Gastrocnemius medialis (tissue), 4 donors: ENCODE data around the gene DEFB119. TPM values are rescaled to one million over a fixed set of nuclear protein-coding genes. Genes with fewer than 3 reads are reported as not detected.

Experiments
- ATAC-seq, 2 donors: fragments of 150-250 bp; one replicate each; pipeline ENCODE4 v1.9.1; 2016
- DNase-seq, 2 donors: peaks; one replicate each; pipeline ENCODE4 v3.0.0-alpha.2; 2019
- H3K27ac ChIP-seq, 4 donors: fragments of 200-600 bp; sonication (generic); 1 replicate in 1 of 4; 2 replicates in 3 of 4; pipeline ENCODE4 v1.5.1; 2016 to 2018; ENCODE audit warnings: mild to moderate bottlenecking in 2 of 4, moderate library complexity in 1 of 4
- H3K27me3 ChIP-seq, 3 donors: fragments of 200-600 bp; sonication (generic) in 2 of 3; 1 replicate in 1 of 3; 2 replicates in 2 of 3; pipeline versions ENCODE4 v1.5.1 to v1.6.0; 2016 to 2019; ENCODE audit warnings: mild to moderate bottlenecking in 1 of 3, moderate library complexity in 1 of 3
- H3K36me3 ChIP-seq, 2 donors: fragments of 200-600 bp; sonication (generic) in 1 of 2; one replicate each; pipeline ENCODE4 v1.5.1; 2017 to 2018
- H3K4me1 ChIP-seq, 2 donors: fragments of 200-600 bp; sonication (generic) in 1 of 2; one replicate each; pipeline ENCODE4 v1.5.1; 2016 to 2017; ENCODE audit warnings: mild to moderate bottlenecking in 2 of 2
- H3K4me3 ChIP-seq, 4 donors: fragments of 200-600 bp; sonication (generic) in 3 of 4; 1 replicate in 1 of 4; 2 replicates in 3 of 4; pipeline ENCODE4 v1.5.1; 2016 to 2019; ENCODE audit warnings: mild to moderate bottlenecking in 2 of 4
- H3K9me3 ChIP-seq, 3 donors: fragments of 200-600 bp; sonication (generic) in 2 of 3; 1 replicate in 1 of 3; 2 replicates in 2 of 3; pipeline ENCODE4 v1.5.1; 2016 to 2019
- CTCF ChIP-seq, 5 experiments: fragments of 450-650 bp in 3 of 5; fragments of 200-600 bp in 2 of 5; sonication (generic) in 2 of 5; IDR thresholded peaks in 4 of 5; conservative IDR thresholded peaks in 1 of 5; 1 replicate in 4 of 5; 2 replicates in 1 of 5; pipeline ENCODE4 v1.5.1; 2016 to 2019; ENCODE audit warnings: antibody characterized with exemption in 5 of 5, mild to moderate bottlenecking in 3 of 5, moderate library complexity in 3 of 5
- POLR2A ChIP-seq, 2 donors: fragments of 450-650 bp; IDR thresholded peaks; one replicate each; pipeline ENCODE4 v1.6.1; 2017; ENCODE audit warnings: antibody characterized with exemption in 2 of 2, mild to moderate bottlenecking in 2 of 2, moderate library complexity in 2 of 2
- in situ Hi-C, 4 donors: fragments of 200-750 bp; cut with MboI; loops; one replicate each; pipeline versions ENCODE4 v1.15.0 to v1.8.0; 2017; ENCODE audit warnings: low sequenced_read_pairs in 4 of 4
- intact Hi-C: fragments of 100-400 bp; cut with DNase I; formaldehyde crosslinking; loops from one replicate; pipeline ENCODE4 v1.15.1; 2023; ENCODE audit warnings: low total_unique reads
- total RNA-seq, 4 donors: library from RNA; depleted of rRNA; stranded (reverse); fragments of >200 nt; gene quantifications; one replicate each; pipeline versions ENCODE4 v1.1.0 to v1.2.3, GENCODE V29; 2016

The DEFB119 gene
- total RNA-seq, 4 donors from 2014 or later, result not detected

- intact Hi-C loops (no loop called here), in situ Hi-C loops (no loop called here)
- Histone ChIP-seq H3K27me3 (no peaks in the 10 kb centered on the region), H3K9me3 (no peaks in the 10 kb centered on the region), H3K36me3 (no peaks in the 10 kb centered on the region), H3K4me1 (no peaks in the 10 kb centered on the region), H3K4me3 (no peak overlapping the region), H3K27ac (no peak overlapping the region)
- TF ChIP-seq CTCF (IDR thresholded peaks at IDR 0.05 in 4 of 5, conservative IDR thresholded peaks at IDR 0.05 in 1 of 5) (no peak), POLR2A (IDR thresholded peaks at IDR 0.05) (no peak)
- no peak for ATAC-seq
- DNase-seq, result no peak
These were observed 27.9 kb upstream of the DEFB119 start for GRCh38 chr20:31418307-31418706.

GRCh38 chr20:31415653-31416052 is 25.3 kb upstream of the DEFB119 start:
- in situ Hi-C loops, result no loop called here
- DNase-seq, result no peak
- intact Hi-C loops, result no loop called here
- ATAC-seq, result no peak
- H3K4me3 ChIP-seq, result no peak overlapping the region
- H3K9me3 ChIP-seq, result no peaks in the 10 kb centered on the region
- H3K36me3 ChIP-seq, result no peaks in the 10 kb centered on the region
- H3K27me3 ChIP-seq, result no peaks in the 10 kb centered on the region
- no peaks in the 10 kb centered on the region for H3K4me1 ChIP-seq
- no peak overlapping the region for H3K27ac ChIP-seq
- no peak for TF ChIP-seq POLR2A (IDR thresholded peaks at IDR 0.05)
- no peak for TF ChIP-seq CTCF (IDR thresholded peaks at IDR 0.05 in 4 of 5, conservative IDR thresholded peaks at IDR 0.05 in 1 of 5)

- Histone ChIP-seq H3K4me1 (no peaks in the 10 kb centered on the region), H3K36me3 (no peaks in the 10 kb centered on the region), H3K27me3 (no peaks in the 10 kb centered on the region), H3K9me3 (no peaks in the 10 kb centered on the region), H3K4me3 (no peak overlapping the region), H3K27ac (no peak overlapping the region)
- no peak for TF ChIP-seq CTCF (IDR thresholded peaks at IDR 0.05 in 4 of 5, conservative IDR thresholded peaks at IDR 0.05 in 1 of 5)
- TF ChIP-seq POLR2A (IDR thresholded peaks at IDR 0.05), result no peak
- in situ Hi-C loops (no loop called here), intact Hi-C loops (no loop called here)
- ATAC-seq (no peak), DNase-seq (no peak)
These were observed 24.0 kb upstream of the DEFB119 start for GRCh38 chr20:31414381-31414780.

- intact Hi-C loops (no loop called here), in situ Hi-C loops (no loop called here)
- no peak for DNase-seq
- Histone ChIP-seq H3K4me3 (no peak overlapping the region), H3K36me3 (no peaks in the 10 kb centered on the region), H3K9me3 (no peaks in the 10 kb centered on the region), H3K27ac (no peak overlapping the region), H3K4me1 (no peaks in the 10 kb centered on the region), H3K27me3 (no peaks in the 10 kb centered on the region)
- no peak for TF ChIP-seq POLR2A (IDR thresholded peaks at IDR 0.05)
- TF ChIP-seq CTCF (IDR thresholded peaks at IDR 0.05 in 4 of 5, conservative IDR thresholded peaks at IDR 0.05 in 1 of 5), result no peak
- no peak for ATAC-seq
These were observed 19.6 kb upstream of the DEFB119 start for GRCh38 chr20:31410011-31410410.

- no peaks in the 10 kb centered on the region for H3K4me1 ChIP-seq
- DNase-seq (no peak), ATAC-seq (no peak)
- in situ Hi-C loops (no loop called here), intact Hi-C loops (no loop called here)
- H3K36me3 ChIP-seq, result no peaks in the 10 kb centered on the region
- no peak within 1 kb of the TSS for H3K4me3 ChIP-seq
- H3K9me3 ChIP-seq, result no peaks in the 10 kb centered on the region
- no peaks in the 10 kb centered on the region for H3K27me3 ChIP-seq
- TF ChIP-seq POLR2A (IDR thresholded peaks at IDR 0.05) (no peak), CTCF (IDR thresholded peaks at IDR 0.05 in 4 of 5, conservative IDR thresholded peaks at IDR 0.05 in 1 of 5) (no peak)
- H3K27ac ChIP-seq, result no peak within 1 kb of the TSS
These were observed 15.7 kb upstream of the DEFB119 start, which contains the start of gene DEFB121 for GRCh38 chr20:31406115-31406514. TSS of gene DEFB121 (minus strand) at chr20:31406215. CDS start at chr20:31406152, 63 bp downstream.
